CD14-positive monocyte (primary cell): Measurements from ENCODE around the gene LCORL. TPM values are rescaled to one million over a fixed set of nuclear protein-coding genes. Genes with fewer than 3 reads are reported as not detected.

Experiments used
- DNase-seq, 3 donors: peaks; one replicate each; pipeline ENCODE4 v3.0.0-alpha.2; 2011 to 2022
- H2AFZ ChIP-seq: 2 replicates; pipeline ENCODE4 v1.6.0; 2012; ENCODE audit warnings: mild to moderate bottlenecking, low read depth, low read length, inconsistent platforms; ENCODE audit not compliant: insufficient read depth, poor library complexity, severe bottlenecking
- H3K27ac ChIP-seq, 2 donors: 1 replicate in 1 of 2; 2 replicates in 1 of 2; pipeline ENCODE4 v1.5.1; 2012 to 2013; ENCODE audit warnings: low read length in 2 of 2, control low read depth in 1 of 2, inconsistent platforms in 1 of 2, low read depth in 1 of 2, mild to moderate bottlenecking in 1 of 2
- H3K27me3 ChIP-seq, 2 donors: one replicate each; pipeline versions ENCODE4 v1.6.0 to v1.6.1; 2011 to 2013; ENCODE audit warnings: low read length in 2 of 2; ENCODE audit not compliant: control insufficient read depth in 2 of 2, insufficient read depth in 2 of 2
- H3K36me3 ChIP-seq, 2 donors: replicated peaks in 1 of 2; 1 replicate in 1 of 2; 2 replicates in 1 of 2; pipeline versions ENCODE4 v1.5.1 to v1.6.1; 2012 to 2013; ENCODE audit warnings: low read length in 2 of 2, control low read depth in 1 of 2, inconsistent platforms in 1 of 2, mild to moderate bottlenecking in 1 of 2; ENCODE audit not compliant: insufficient read depth in 2 of 2, control insufficient read depth in 1 of 2
- H3K4me1 ChIP-seq, 2 donors: 1 replicate in 1 of 2; 2 replicates in 1 of 2; pipeline versions ENCODE4 v1.5.1 to v1.6.1; 2012 to 2013; ENCODE audit warnings: low read length in 2 of 2, control low read depth in 1 of 2, inconsistent platforms in 1 of 2, mild to moderate bottlenecking in 1 of 2, moderate library complexity in 1 of 2; ENCODE audit not compliant: insufficient read depth in 2 of 2, control insufficient read depth in 1 of 2
- H3K4me2 ChIP-seq: replicated peaks from 2 replicates; pipeline ENCODE3; 2012; ENCODE audit warnings: low read length, moderate library complexity, mild to moderate bottlenecking; ENCODE audit not compliant: poor library complexity, severe bottlenecking; ENCODE audit errors: extremely low read depth
- H3K4me3 ChIP-seq, 3 experiments: fragments of 200-600 bp in 1 of 3; sonication (generic) in 1 of 3; replicated peaks in 1 of 3; 1 replicate in 2 of 3; 2 replicates in 1 of 3; pipeline ENCODE4 v1.5.1; 2011 to 2013; ENCODE audit warnings: low read length in 3 of 3, mild to moderate bottlenecking in 3 of 3, control low read depth in 2 of 3, low read depth in 2 of 3, inconsistent platforms in 1 of 3, moderate library complexity in 1 of 3
- H3K79me2 ChIP-seq: 2 replicates; pipeline ENCODE4 v1.6.0; 2012; ENCODE audit warnings: mild to moderate bottlenecking, control low read depth, inconsistent platforms, low read length, moderate library complexity; ENCODE audit not compliant: insufficient read depth
- H3K9ac ChIP-seq: 2 replicates; pipeline ENCODE4 v1.6.0; 2017; ENCODE audit warnings: low read length, mild to moderate bottlenecking; ENCODE audit not compliant: insufficient read depth, poor library complexity, severe bottlenecking
- H3K9me3 ChIP-seq, 2 donors: replicated peaks in 1 of 2; 1 replicate in 1 of 2; 2 replicates in 1 of 2; pipeline versions ENCODE4 v1.5.1 to v1.6.1; 2012 to 2013; ENCODE audit warnings: low read length in 2 of 2, control low read depth in 1 of 2; ENCODE audit not compliant: control insufficient read depth in 1 of 2, insufficient read depth in 1 of 2
- H4K20me1 ChIP-seq: 2 replicates; pipeline ENCODE4 v1.6.0; 2012; ENCODE audit warnings: mild to moderate bottlenecking, low read length, control low read depth, moderate library complexity; ENCODE audit not compliant: insufficient read depth
- H3K27ac Mint-ChIP-seq, 7 donors: one replicate each; pipeline ENCODE4 v1.8.0; 2020; ENCODE audit warnings: mild to moderate bottlenecking in 7 of 7, mixed read lengths in 7 of 7, moderate library complexity in 6 of 7, inconsistent platforms in 2 of 7
- H3K27me3 Mint-ChIP-seq, 3 donors: one replicate each; pipeline ENCODE4 v1.8.0; 2021 to 2022; ENCODE audit warnings: low read depth in 3 of 3, mild to moderate bottlenecking in 3 of 3, mixed read lengths in 3 of 3, moderate library complexity in 3 of 3, inconsistent platforms in 1 of 3
- H3K36me3 Mint-ChIP-seq, 2 donors: one replicate each; pipeline ENCODE4 v1.8.0; 2020; ENCODE audit warnings: mixed read lengths in 2 of 2, inconsistent platforms in 1 of 2, mild to moderate bottlenecking in 1 of 2
- H3K4me1 Mint-ChIP-seq: one replicate; pipeline ENCODE4 v1.8.0; 2020; ENCODE audit warnings: mild to moderate bottlenecking, mixed read lengths
- H3K4me3 Mint-ChIP-seq, 2 donors: one replicate each; pipeline ENCODE4 v1.8.0; 2020; ENCODE audit warnings: mild to moderate bottlenecking in 2 of 2, mixed read lengths in 2 of 2, moderate library complexity in 1 of 2
- H3K9me3 Mint-ChIP-seq, 7 donors: one replicate each; pipeline ENCODE4 v1.8.0; 2020 to 2022; ENCODE audit warnings: mixed read lengths in 7 of 7, mild to moderate bottlenecking in 6 of 7, moderate library complexity in 6 of 7, inconsistent platforms in 2 of 7
- WGBS: methylation state at CpG from one replicate; pipeline ENCODE4 v1.1.5; 2013; ENCODE audit warnings: missing lambda C conversion rate; ENCODE audit not compliant: insufficient coverage; 5-methylcytosine and 5-hydroxymethylcytosine counted together
- intact Hi-C, 2 donors: fragments of 100-400 bp; cut with micrococcal nuclease; formaldehyde crosslinking; loops; one replicate each; pipeline versions ENCODE4 v1.15.0 to v1.15.1; 2023
- polyA plus RNA-seq, 3 donors: library from polyadenylated mRNA; depleted of rRNA in 1 of 3; unstranded in 2 of 3; stranded (reverse) in 1 of 3; fragments of 300-500 nt in 2 of 3; fragments of >200 nt in 1 of 3; fragmentation: Illumina TruSeq in 2 of 3; gene quantifications; 1 replicate in 2 of 3; 2 replicates in 1 of 3; pipeline ENCODE4 v1.2.3, GENCODE V29; 2012 to 2021
- TF ChIP-seq, protein P1 (sequence below): fragments of 200-600 bp; IDR thresholded peaks from one replicate; pipeline ENCODE4 v1.8.0; 2022; ENCODE audit warnings: antibody characterized with exemption, mild to moderate bottlenecking

The LCORL gene
- polyA plus RNA-seq, 3 donors, result 3.1 to 19.1 (median 9.6) TPM

DNA sequence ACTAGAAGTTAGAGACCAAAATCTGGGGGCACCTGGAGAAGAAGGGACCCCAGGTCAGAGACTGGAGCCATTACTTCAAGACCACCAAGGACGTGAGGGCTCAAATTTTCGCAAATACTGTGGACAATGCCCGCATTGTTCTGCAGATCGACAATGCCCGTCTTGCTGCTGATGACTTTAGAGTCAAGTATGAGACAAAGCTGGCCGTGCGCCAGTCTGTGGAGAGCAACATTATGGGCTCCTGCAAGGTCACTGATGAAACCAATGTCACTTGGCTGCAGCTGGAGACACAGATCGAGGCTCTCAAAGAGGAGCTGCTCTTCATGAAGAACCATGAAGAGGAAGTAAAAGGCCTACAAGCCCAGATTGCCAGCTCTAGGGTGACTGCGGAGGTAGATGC lies 109.5 kb downstream of the LCORL start:
- peaks cover 12 to 42% of the 10 kb centered on the region in 2 donors for H3K36me3 ChIP-seq
- Mint-ChIP-seq H3K36me3 (peaks cover 31 to 33% of the 10 kb centered on the region in 2 donors), H3K4me1 (peaks cover 11% of the 10 kb centered on the region), H3K9me3 (peaks cover 0 to 3% (median 0%) of the 10 kb centered on the region in 7 donors), H3K27ac (no peak overlapping the region), H3K4me3 (no peak overlapping the region), H3K27me3 (no peaks in the 10 kb centered on the region)
- H3K9ac ChIP-seq, result no peak overlapping the region
- H2AFZ ChIP-seq, result no peak overlapping the region
- intact Hi-C loops, result no loop called here
- peaks cover 5% of the 10 kb centered on the region for H4K20me1 ChIP-seq
- H3K4me2 ChIP-seq, result no peak overlapping the region
- H3K4me1 ChIP-seq, result no peaks in the 10 kb centered on the region
- TF ChIP-seq, protein P1, sequence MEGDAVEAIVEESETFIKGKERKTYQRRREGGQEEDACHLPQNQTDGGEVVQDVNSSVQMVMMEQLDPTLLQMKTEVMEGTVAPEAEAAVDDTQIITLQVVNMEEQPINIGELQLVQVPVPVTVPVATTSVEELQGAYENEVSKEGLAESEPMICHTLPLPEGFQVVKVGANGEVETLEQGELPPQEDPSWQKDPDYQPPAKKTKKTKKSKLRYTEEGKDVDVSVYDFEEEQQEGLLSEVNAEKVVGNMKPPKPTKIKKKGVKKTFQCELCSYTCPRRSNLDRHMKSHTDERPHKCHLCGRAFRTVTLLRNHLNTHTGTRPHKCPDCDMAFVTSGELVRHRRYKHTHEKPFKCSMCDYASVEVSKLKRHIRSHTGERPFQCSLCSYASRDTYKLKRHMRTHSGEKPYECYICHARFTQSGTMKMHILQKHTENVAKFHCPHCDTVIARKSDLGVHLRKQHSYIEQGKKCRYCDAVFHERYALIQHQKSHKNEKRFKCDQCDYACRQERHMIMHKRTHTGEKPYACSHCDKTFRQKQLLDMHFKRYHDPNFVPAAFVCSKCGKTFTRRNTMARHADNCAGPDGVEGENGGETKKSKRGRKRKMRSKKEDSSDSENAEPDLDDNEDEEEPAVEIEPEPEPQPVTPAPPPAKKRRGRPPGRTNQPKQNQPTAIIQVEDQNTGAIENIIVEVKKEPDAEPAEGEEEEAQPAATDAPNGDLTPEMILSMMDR, result no peak
- H3K79me2 ChIP-seq, result no peaks in the 10 kb centered on the region
- H3K4me3 ChIP-seq, result no peak overlapping the region
- no peaks in the 10 kb centered on the region for H3K27me3 ChIP-seq
- DNase-seq, result no peak
- no peak overlapping the region for H3K27ac ChIP-seq
- no peaks in the 10 kb centered on the region for H3K9me3 ChIP-seq
- WGBS, result over 99% methylated on average over 9 of the region's 9 CpGs

- 96% methylated on average over 10 of the region's 11 CpGs for WGBS
- Histone ChIP-seq H3K9ac (no peak overlapping the region), H3K4me2 (no peak overlapping the region), H3K27me3 (no peaks in the 10 kb centered on the region), H3K9me3 (no peaks in the 10 kb centered on the region), H3K4me3 (no peak overlapping the region), H3K4me1 (no peaks in the 10 kb centered on the region), H3K79me2 (no peaks in the 10 kb centered on the region), H2AFZ (no peak overlapping the region), H3K36me3 (peaks cover 12 to 42% of the 10 kb centered on the region in 2 donors), H3K27ac (no peak overlapping the region), H4K20me1 (peaks cover 5% of the 10 kb centered on the region)
- DNase-seq, result no peak
- H3K4me3 Mint-ChIP-seq, result no peak overlapping the region
- TF ChIP-seq, protein P1, result no peak
- intact Hi-C loops, result no loop called here
- H3K27ac Mint-ChIP-seq, result no peak overlapping the region
- H3K4me1 Mint-ChIP-seq, result peaks cover 11% of the 10 kb centered on the region
- no peaks in the 10 kb centered on the region for H3K27me3 Mint-ChIP-seq
- H3K9me3 Mint-ChIP-seq, result peaks cover 0 to 1% (median 0%) of the 10 kb centered on the region in 7 donors
- peaks cover 32 to 34% of the 10 kb centered on the region in 2 donors for H3K36me3 Mint-ChIP-seq
These were observed 109.9 kb downstream of the LCORL start for GRCh38 chr4:17911608-17912007.
